Mesenchymal stem cell (in vitro differentiated cells and primary cell): Measurements from ENCODE around the gene GUCA1A.
"Not testable (repeated sequence)": the region's sequence is repeated elsewhere in the genome, so short reads cannot be mapped to it uniquely, and the experiment has no call there.

Source experiments
- DNase-seq: peaks from one replicate; pipeline ENCODE4 v3.0.0-alpha.2; 2013
- H2AFZ ChIP-seq: one replicate; pipeline ENCODE4 v1.6.1; 2013; ENCODE audit warnings: low read depth, mild to moderate bottlenecking, control low read depth, inconsistent platforms, low read length, moderate library complexity
- H2AK5ac ChIP-seq: 2 replicates; pipeline ENCODE4 v1.6.1; 2013; ENCODE audit warnings: low read length, moderate library complexity, mild to moderate bottlenecking, inconsistent platforms; ENCODE audit not compliant: severe bottlenecking
- H2BK120ac ChIP-seq: one replicate; pipeline ENCODE4 v1.6.1; 2013; ENCODE audit warnings: low read depth, mild to moderate bottlenecking, inconsistent platforms, low read length, moderate library complexity
- H2BK12ac ChIP-seq, 2 experiments: one replicate each; pipeline ENCODE4 v1.6.1; 2013; ENCODE audit warnings: inconsistent platforms in 2 of 2, low read length in 2 of 2, mild to moderate bottlenecking in 2 of 2, moderate library complexity in 2 of 2, control low read depth in 1 of 2
- H2BK15ac ChIP-seq: one replicate; pipeline ENCODE4 v1.6.1; 2013; ENCODE audit warnings: mild to moderate bottlenecking, low read depth, inconsistent platforms; ENCODE audit not compliant: poor library complexity, severe bottlenecking
- H2BK5ac ChIP-seq: 2 replicates; pipeline ENCODE4 v1.6.1; 2013; ENCODE audit warnings: low read depth, mild to moderate bottlenecking, low read length, control low read depth, inconsistent platforms; ENCODE audit not compliant: poor library complexity, severe bottlenecking
- H3K14ac ChIP-seq, 2 experiments: one replicate each; pipeline ENCODE4 v1.6.1; 2013; ENCODE audit warnings: inconsistent platforms in 2 of 2, low read length in 2 of 2, control low read depth in 1 of 2, mild to moderate bottlenecking in 1 of 2, moderate library complexity in 1 of 2
- H3K18ac ChIP-seq, 2 experiments: one replicate each; pipeline ENCODE4 v1.6.1; 2013; ENCODE audit warnings: inconsistent platforms in 2 of 2, low read length in 2 of 2, control low read depth in 1 of 2, low read depth in 1 of 2, mild to moderate bottlenecking in 1 of 2
- H3K23ac ChIP-seq, 2 experiments: one replicate each; pipeline ENCODE4 v1.6.1; 2013; ENCODE audit warnings: inconsistent platforms in 2 of 2, low read length in 2 of 2, mild to moderate bottlenecking in 2 of 2, moderate library complexity in 2 of 2, control low read depth in 1 of 2
- H3K27ac ChIP-seq: 2 replicates; pipeline ENCODE4 v1.5.1; 2013; ENCODE audit warnings: mild to moderate bottlenecking, moderate library complexity, low read length, control low read depth, inconsistent platforms; ENCODE audit not compliant: poor library complexity, severe bottlenecking
- H3K27me3 ChIP-seq, 2 experiments: 2 replicates each; pipeline versions ENCODE4 v1.6.1 to v1.7.0; 2013; ENCODE audit warnings: low read length in 2 of 2, mild to moderate bottlenecking in 2 of 2, moderate library complexity in 2 of 2, control low read depth in 1 of 2, inconsistent platforms in 1 of 2; ENCODE audit not compliant: control insufficient read depth in 1 of 2, insufficient read depth in 1 of 2
- H3K36me3 ChIP-seq, 2 experiments: 2 replicates each; pipeline versions ENCODE4 v1.6.1 to v1.7.0; 2013; ENCODE audit warnings: low read length in 2 of 2, control low read depth in 1 of 2, inconsistent platforms in 1 of 2, low read depth in 1 of 2, mild to moderate bottlenecking in 1 of 2; ENCODE audit not compliant: insufficient read depth in 2 of 2, control insufficient read depth in 1 of 2
- H3K4ac ChIP-seq, 2 experiments: one replicate each; pipeline ENCODE4 v1.6.1; 2013; ENCODE audit warnings: inconsistent platforms in 2 of 2, low read length in 2 of 2, mild to moderate bottlenecking in 2 of 2, moderate library complexity in 2 of 2, control low read depth in 1 of 2, low read depth in 1 of 2
- H3K4me1 ChIP-seq: 2 replicates; pipeline ENCODE4 v1.6.1; 2013; ENCODE audit warnings: low read depth, low read length, control low read depth; ENCODE audit not compliant: control insufficient read depth, insufficient read depth
- H3K4me2 ChIP-seq: 2 replicates; pipeline ENCODE4 v1.6.1; 2013; ENCODE audit warnings: low read length, mild to moderate bottlenecking, inconsistent platforms; ENCODE audit not compliant: poor library complexity, severe bottlenecking
- H3K4me3 ChIP-seq, 2 experiments: 2 replicates each; pipeline versions ENCODE4 v1.5.1 to v1.7.0; 2013; ENCODE audit warnings: low read length in 2 of 2, mild to moderate bottlenecking in 2 of 2, control low read depth in 1 of 2, low read depth in 1 of 2; ENCODE audit not compliant: insufficient read depth in 1 of 2
- H3K79me1 ChIP-seq: replicated peaks from 2 replicates; pipeline ENCODE4 v1.6.1; 2013; ENCODE audit warnings: mild to moderate bottlenecking, control low read depth, low read length, inconsistent platforms; ENCODE audit not compliant: poor library complexity, severe bottlenecking
- H3K9ac ChIP-seq: 2 replicates; pipeline ENCODE4 v1.7.0; 2013; ENCODE audit warnings: mild to moderate bottlenecking, low read length, moderate library complexity
- H3K9me3 ChIP-seq: 2 replicates; pipeline ENCODE4 v1.7.0; 2013; ENCODE audit warnings: mild to moderate bottlenecking, low read length; ENCODE audit not compliant: control insufficient read depth
- H4K8ac ChIP-seq: one replicate; pipeline ENCODE4 v1.6.1; 2013; ENCODE audit warnings: inconsistent platforms, mild to moderate bottlenecking, low read length, moderate library complexity
- H4K91ac ChIP-seq: one replicate; pipeline ENCODE4 v1.6.1; 2013; ENCODE audit warnings: mild to moderate bottlenecking, low read length, inconsistent platforms
- WGBS: methylation state at CpG from one replicate; pipeline ENCODE4 v1.1.7; 2013; ENCODE audit warnings: mixed read lengths; 5-methylcytosine and 5-hydroxymethylcytosine counted together

Gene GUCA1A

DNA sequence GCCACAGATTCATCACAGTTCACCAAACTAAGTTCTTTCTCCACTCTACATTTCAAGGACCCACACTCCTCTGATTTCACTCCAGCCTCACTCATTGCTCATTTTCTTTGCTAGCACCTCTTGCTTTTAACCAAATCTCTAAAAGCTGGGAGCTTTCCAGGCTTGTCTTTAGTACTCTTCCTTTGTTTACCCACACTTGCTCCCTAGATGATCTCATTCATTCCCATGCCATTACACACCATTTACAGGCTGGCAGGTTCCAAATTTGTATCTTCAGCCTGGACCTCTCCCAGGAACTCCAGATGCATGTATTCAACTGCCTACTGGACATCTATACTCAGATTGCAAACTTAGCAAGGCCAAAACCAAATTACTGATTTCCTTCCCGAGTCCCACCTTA is 26.9 kb downstream of the GUCA1A start:
- no peaks in the 10 kb centered on the region for H3K27me3 ChIP-seq
- no peak overlapping the region for H3K23ac ChIP-seq
- H3K79me1 ChIP-seq, result peaks cover 1% of the 10 kb centered on the region
- H3K4me1 ChIP-seq, result peaks cover 14% of the 10 kb centered on the region
- peak overlapping the region; percentile 90 for H3K27ac ChIP-seq
- H3K9ac ChIP-seq, result peak overlapping the region; percentile 40
- no peak overlapping the region for H2AK5ac ChIP-seq
- no peak overlapping the region for H2BK12ac ChIP-seq
- no peak overlapping the region for H2BK5ac ChIP-seq
- DNase-seq, result peak; percentile 93
- H2AFZ ChIP-seq, result no peak overlapping the region
- H3K4ac ChIP-seq, result no peak overlapping the region
- peaks cover 3 to 8% of the 10 kb centered on the region in 2 experiments for H3K36me3 ChIP-seq
- no peak overlapping the region for H3K18ac ChIP-seq
- H2BK15ac ChIP-seq, result no peak overlapping the region
- H3K9me3 ChIP-seq, result no peaks in the 10 kb centered on the region
- H3K4me2 ChIP-seq, result no peak overlapping the region
- H3K4me3 ChIP-seq, result peak overlapping the region in 1 of 2 experiments; percentile 10
- H4K91ac ChIP-seq, result no peak overlapping the region
- no peak overlapping the region for H2BK120ac ChIP-seq
- WGBS, result 30% methylated on average over 1 of the region's 1 CpG
- no peak overlapping the region for H3K14ac ChIP-seq
- no peak overlapping the region for H4K8ac ChIP-seq

DNA sequence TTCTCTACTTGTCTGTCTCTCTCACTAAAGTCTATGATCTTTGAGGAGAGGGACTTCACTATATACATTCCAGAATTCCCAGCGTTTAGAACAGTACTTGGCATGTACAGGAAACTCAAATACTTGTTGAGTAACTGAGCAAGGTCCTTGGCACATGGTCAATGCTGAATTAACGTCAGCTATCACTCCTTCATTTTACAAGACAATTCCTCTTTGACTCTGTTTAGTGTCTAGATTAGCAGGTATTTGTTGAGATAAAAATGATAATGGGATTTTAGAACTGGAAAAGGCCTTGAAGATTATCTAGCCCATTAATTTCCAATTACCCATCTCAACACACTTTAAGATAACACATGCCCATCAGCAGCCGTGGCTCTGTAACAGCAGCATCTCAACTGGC is 28.2 kb downstream of the GUCA1A start:
- Histone ChIP-seq H3K4ac (no peak overlapping the region), H3K9me3 (no peaks in the 10 kb centered on the region), H2BK12ac (no peak overlapping the region), H4K8ac (no peak overlapping the region), H2BK120ac (no peak overlapping the region), H2BK15ac (no peak overlapping the region), H3K79me1 (peaks cover 3% of the 10 kb centered on the region), H3K4me2 (no peak overlapping the region), H3K4me1 (peaks cover 14% of the 10 kb centered on the region), H2AFZ (no peak overlapping the region), H3K9ac (no peak overlapping the region), H3K36me3 (peaks cover 5 to 12% of the 10 kb centered on the region in 2 experiments), H4K91ac (no peak overlapping the region), H3K4me3 (no peak overlapping the region), H3K23ac (no peak overlapping the region), H3K18ac (no peak overlapping the region), H2BK5ac (no peak overlapping the region), H3K14ac (no peak overlapping the region), H3K27ac (no peak overlapping the region), H2AK5ac (peak overlapping the region; percentile 49), H3K27me3 (no peaks in the 10 kb centered on the region)
- DNase-seq, result no peak
- WGBS, result 59% methylated on average over 3 of the region's 3 CpGs

DNA sequence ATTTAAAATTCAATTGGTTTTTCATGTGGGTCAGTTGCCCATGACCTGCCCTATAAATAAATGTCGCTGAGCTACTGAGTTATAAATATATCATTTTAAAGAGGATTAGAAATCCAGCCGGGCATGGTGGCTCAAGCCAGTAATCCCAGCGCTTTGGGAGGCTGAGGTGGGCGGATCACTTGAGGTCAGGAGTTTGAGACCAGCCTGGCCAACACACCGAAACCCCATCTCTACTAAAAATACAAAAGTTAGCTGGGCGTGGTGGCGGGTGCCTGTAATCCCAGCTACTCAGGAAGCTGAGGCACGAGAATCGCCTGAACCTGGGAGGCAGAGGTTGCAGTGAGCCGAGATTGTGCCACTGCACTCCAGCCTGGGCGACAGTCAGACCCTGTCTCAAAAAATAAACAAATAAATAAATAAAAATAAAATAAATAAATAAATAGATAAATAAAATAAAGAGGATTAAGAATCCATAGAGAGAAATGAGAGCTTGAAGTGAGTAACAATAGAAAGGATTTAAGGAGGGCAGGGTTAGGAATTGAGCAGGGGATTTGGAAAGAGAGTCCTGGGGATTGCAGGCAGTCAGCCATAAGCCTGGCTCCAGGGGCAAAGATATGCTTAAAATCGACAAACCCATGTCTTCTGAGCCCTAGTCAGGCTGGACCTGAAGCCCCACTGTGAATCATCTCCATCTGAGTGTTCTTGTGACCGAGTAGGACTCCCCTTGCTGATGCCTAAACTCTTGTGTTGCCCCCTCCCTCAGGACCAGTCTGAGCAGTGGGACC is 29.2 kb downstream of the GUCA1A start:
- not testable (repeated sequence) for H2AFZ ChIP-seq, H3K27me3 ChIP-seq, H3K14ac ChIP-seq, H3K9ac ChIP-seq, H4K8ac ChIP-seq, H3K4me3 ChIP-seq, H2BK12ac ChIP-seq, DNase-seq, H3K79me1 ChIP-seq, H3K18ac ChIP-seq, H2BK120ac ChIP-seq, H3K23ac ChIP-seq, H3K27ac ChIP-seq, H3K4me2 ChIP-seq, H3K4ac ChIP-seq, H4K91ac ChIP-seq, H3K9me3 ChIP-seq, H2BK5ac ChIP-seq
- H2AK5ac ChIP-seq, result peak overlapping the region; percentile 81
- H3K4me1 ChIP-seq, result peaks cover 12% of the 10 kb centered on the region
- 95% methylated on average over 12 of the region's 13 CpGs for WGBS
- H2BK15ac ChIP-seq, result peak overlapping the region; percentile 39
- H3K36me3 ChIP-seq, result peaks cover 4 to 19% of the 10 kb centered on the region in 2 experiments

DNA sequence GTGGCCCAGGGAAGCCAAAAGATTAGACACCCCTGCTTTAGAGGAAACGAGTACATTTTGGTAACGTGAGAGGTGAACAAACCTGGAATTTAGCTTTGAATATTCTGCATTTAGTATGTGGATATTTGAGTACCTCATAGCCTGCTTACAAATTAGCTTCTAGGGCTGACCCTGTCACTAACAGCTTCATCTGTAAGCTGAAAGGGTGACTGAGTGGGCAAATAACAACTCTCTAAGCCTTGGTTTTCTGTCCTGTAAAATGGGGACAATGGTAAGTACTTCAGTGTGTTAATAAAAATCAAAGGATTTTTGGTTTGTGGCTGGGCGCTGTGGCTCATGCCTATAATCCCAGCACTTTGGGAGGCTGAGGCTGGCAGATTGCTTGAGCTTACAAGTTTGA is 30.0 kb downstream of the GUCA1A start:
- WGBS, result 97% methylated on average over 3 of the region's 3 CpGs
- Histone ChIP-seq H2BK5ac (no peak overlapping the region), H4K91ac (no peak overlapping the region), H2BK120ac (no peak overlapping the region), H3K79me1 (peaks cover 3% of the 10 kb centered on the region), H2AK5ac (peak overlapping the region; percentile 9), H3K4ac (no peak overlapping the region), H3K4me1 (peaks cover 6% of the 10 kb centered on the region), H3K18ac (no peak overlapping the region), H3K36me3 (peaks cover 3 to 27% of the 10 kb centered on the region in 2 experiments), H2BK15ac (no peak overlapping the region), H2BK12ac (no peak overlapping the region), H3K27me3 (no peaks in the 10 kb centered on the region), H3K4me2 (no peak overlapping the region), H3K23ac (no peak overlapping the region), H3K9me3 (no peaks in the 10 kb centered on the region), H2AFZ (no peak overlapping the region), H3K4me3 (no peak overlapping the region), H3K9ac (no peak overlapping the region), H3K14ac (no peak overlapping the region), H4K8ac (no peak overlapping the region), H3K27ac (no peak overlapping the region)
- no peak for DNase-seq
